Erythroblast (primary cell): ENCODE measurements around the gene CBARP.

ENCODE experiments used
- GATA1 ChIP-seq: IDR thresholded peaks from 2 replicates; pipeline ENCODE4 v1.6.1; 2011; ENCODE audit warnings: low read depth, mild to moderate bottlenecking, control low read depth, low read length, moderate library complexity
- POLR2A ChIP-seq: IDR thresholded peaks from 2 replicates; pipeline ENCODE4 v1.6.1; 2011; ENCODE audit warnings: mild to moderate bottlenecking, low read length

DNA sequence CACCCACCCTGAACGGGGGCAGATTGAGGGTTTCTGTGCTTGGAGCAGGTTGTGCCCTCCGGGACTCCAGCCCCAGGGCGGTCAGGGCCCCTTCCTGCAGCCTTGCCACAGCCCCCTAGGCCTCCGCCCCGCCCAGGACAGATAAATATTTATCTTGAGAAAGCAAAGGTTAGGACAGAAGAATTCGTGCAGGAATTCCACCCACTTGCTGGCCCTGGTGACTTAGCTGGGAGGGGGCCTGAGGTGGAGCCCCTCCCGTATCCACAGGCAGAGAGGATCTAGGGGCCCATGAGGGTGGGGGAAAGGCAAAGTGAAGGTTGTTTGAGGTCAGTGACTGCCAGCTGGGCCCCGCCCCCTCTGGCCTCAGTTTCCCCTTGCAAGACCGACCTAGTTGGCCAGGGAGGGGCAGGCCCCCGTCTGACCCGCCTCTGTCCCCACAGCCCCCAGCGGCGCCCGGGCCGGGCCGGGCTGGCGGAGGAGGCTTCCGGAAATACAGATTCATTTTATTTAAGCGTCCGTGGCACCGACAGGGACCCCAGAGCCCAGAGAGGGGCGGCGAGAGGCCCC, 15.8 kb upstream of the CBARP start:
- TF ChIP-seq POLR2A (no peak), GATA1 (no peak)
